HG03139 (cell line): ENCODE data around the gene ACAP1.

Experiments used
- ATAC-seq: cut with Tn5 transposase; IDR thresholded peaks from one replicate; pipeline ENCODE4 v1.9.1; 2021; ENCODE audit not compliant: unreplicated experiment

The ACAP1 gene

GRCh38 chr17:7384489-7385081 lies 48.3 kb downstream of the ACAP1 start:
- no peak for ATAC-seq

GRCh38 chr17:7388856-7389255 lies 52.5 kb downstream of the ACAP1 start:
- ATAC-seq, result no peak

GRCh38 chr17:7389924-7390910 lies 53.9 kb downstream of the ACAP1 start:
- ATAC-seq, result no peak

GRCh38 chr17:7391307-7391706 lies 55.0 kb downstream of the ACAP1 start:
- ATAC-seq, result no peak

- no peak for ATAC-seq
Measured at GRCh38 chr17:7392696-7393612, 56.6 kb downstream of the ACAP1 start.

GRCh38 chr17:7393613-7394451 lies 57.5 kb downstream of the ACAP1 start:
- peak; percentile 13 for ATAC-seq

- peak; percentile 61 for ATAC-seq
Measured at GRCh38 chr17:7394452-7395191, 58.3 kb downstream of the ACAP1 start, which contains the start of gene PLSCR3. PLSCR3 (minus strand) TSS chr17:7394525; CDS start chr17:7394110, 415 bp downstream.

GRCh38 chr17:7396147-7396546 lies 59.8 kb downstream of the ACAP1 start:
- ATAC-seq, result no peak

- no peak for ATAC-seq
Measured at GRCh38 chr17:7398612-7399011, 62.3 kb downstream of the ACAP1 start.
